Measurements from ENCODE around the gene MEX3A. TPM values are rescaled to one million over a fixed set of nuclear protein-coding genes. Genes with fewer than 3 reads are reported as not detected.

MEX3A gene
- polyA plus RNA-seq, 1 donor (not counting 4 experiments of a cell fraction or from before 2014, with no cell fraction given), result 1.1 TPM

- DNase-seq (ENCODE audit: low read depth, low spot score), result no peak
- no peak for FAIRE-seq
- Histone ChIP-seq H3K4me2 (ENCODE audit: control insufficient read depth, extremely low read depth, insufficient read depth, low read depth, low read length) (no peak overlapping the region), H3K27me3 (ENCODE audit: control insufficient read depth, extremely low read depth, insufficient read depth, low read length) (no peaks in the 10 kb centered on the region), H3K9ac (ENCODE audit: control insufficient read depth, extremely low read depth, insufficient read depth, low read length) (no peak overlapping the region), H3K4me3 (ENCODE audit: control insufficient read depth in 2 of 3, extremely low read depth in 1 of 3, insufficient read depth in 2 of 3, low read depth in 1 of 3, low read length in 3 of 3) (no peak overlapping the region), H3K9me1 (ENCODE audit: control insufficient read depth, extremely low read depth, insufficient read depth, low read length) (no peaks in the 10 kb centered on the region), H3K4me1 (ENCODE audit: control insufficient read depth, extremely low read depth, insufficient read depth, low read length) (no peaks in the 10 kb centered on the region), H3K36me3 (ENCODE audit: control insufficient read depth in 2 of 2, extremely low read depth in 1 of 2, insufficient read depth in 2 of 2, low read length in 2 of 2) (peaks cover 23 to 26% of the 10 kb centered on the region in 2 experiments), H3K79me2 (ENCODE audit: control insufficient read depth, insufficient read depth, low read length) (no peaks in the 10 kb centered on the region), H4K20me1 (ENCODE audit: control insufficient read depth, extremely low read depth, insufficient read depth, low read length) (no peaks in the 10 kb centered on the region), H2AFZ (ENCODE audit: control insufficient read depth, low read length) (no peak overlapping the region), H3K27ac (ENCODE audit: control insufficient read depth, insufficient read depth, low read length) (no peak overlapping the region), H3K9me3 (ENCODE audit: control insufficient read depth, low read depth, low read length) (no peaks in the 10 kb centered on the region)
- dilution Hi-C loops (cut with MboI; ENCODE audit: extremely low pct_ligation_motif_present, low sequenced_read_pairs), result no loop called here
- TF ChIP-seq EZH2 (IDR thresholded peaks at IDR 0.05; ENCODE audit: low read length), result no peak
- TF ChIP-seq, protein P1, sequence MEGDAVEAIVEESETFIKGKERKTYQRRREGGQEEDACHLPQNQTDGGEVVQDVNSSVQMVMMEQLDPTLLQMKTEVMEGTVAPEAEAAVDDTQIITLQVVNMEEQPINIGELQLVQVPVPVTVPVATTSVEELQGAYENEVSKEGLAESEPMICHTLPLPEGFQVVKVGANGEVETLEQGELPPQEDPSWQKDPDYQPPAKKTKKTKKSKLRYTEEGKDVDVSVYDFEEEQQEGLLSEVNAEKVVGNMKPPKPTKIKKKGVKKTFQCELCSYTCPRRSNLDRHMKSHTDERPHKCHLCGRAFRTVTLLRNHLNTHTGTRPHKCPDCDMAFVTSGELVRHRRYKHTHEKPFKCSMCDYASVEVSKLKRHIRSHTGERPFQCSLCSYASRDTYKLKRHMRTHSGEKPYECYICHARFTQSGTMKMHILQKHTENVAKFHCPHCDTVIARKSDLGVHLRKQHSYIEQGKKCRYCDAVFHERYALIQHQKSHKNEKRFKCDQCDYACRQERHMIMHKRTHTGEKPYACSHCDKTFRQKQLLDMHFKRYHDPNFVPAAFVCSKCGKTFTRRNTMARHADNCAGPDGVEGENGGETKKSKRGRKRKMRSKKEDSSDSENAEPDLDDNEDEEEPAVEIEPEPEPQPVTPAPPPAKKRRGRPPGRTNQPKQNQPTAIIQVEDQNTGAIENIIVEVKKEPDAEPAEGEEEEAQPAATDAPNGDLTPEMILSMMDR (optimal IDR thresholded peaks at IDR 0.05 in 1 of 3, IDR thresholded peaks at IDR 0.05 in 1 of 3, conservative IDR thresholded peaks at IDR 0.05 in 1 of 3; ENCODE audit: extremely low read depth in 1 of 3, insufficient read depth in 2 of 3, low read length in 3 of 3), result no peak
Observed at GRCh38 chr1:156069490-156070455, 12.5 kb downstream of the MEX3A start.

GRCh38 chr1:156067262-156067661 lies 15.0 kb downstream of the MEX3A start:
- H3K4me1 ChIP-seq (ENCODE audit: control insufficient read depth, extremely low read depth, insufficient read depth, low read length), result peaks cover 9% of the 10 kb centered on the region
- dilution Hi-C loops (cut with MboI; ENCODE audit: extremely low pct_ligation_motif_present, low sequenced_read_pairs), result no loop called here
- no peak overlapping the region for H3K9ac ChIP-seq (ENCODE audit: control insufficient read depth, extremely low read depth, insufficient read depth, low read length)
- H3K27ac ChIP-seq (ENCODE audit: control insufficient read depth, insufficient read depth, low read length), result no peak overlapping the region
- no peaks in the 10 kb centered on the region for H4K20me1 ChIP-seq (ENCODE audit: control insufficient read depth, extremely low read depth, insufficient read depth, low read length)
- FAIRE-seq, result no peak
- no peak for DNase-seq (ENCODE audit: low read depth, low spot score)
- TF ChIP-seq EZH2 (IDR thresholded peaks at IDR 0.05; ENCODE audit: low read length), result no peak
- TF ChIP-seq, protein P1 (optimal IDR thresholded peaks at IDR 0.05 in 1 of 3, IDR thresholded peaks at IDR 0.05 in 1 of 3, conservative IDR thresholded peaks at IDR 0.05 in 1 of 3; ENCODE audit: extremely low read depth in 1 of 3, insufficient read depth in 2 of 3, low read length in 3 of 3), result no peak
- no peak overlapping the region for H2AFZ ChIP-seq (ENCODE audit: control insufficient read depth, low read length)
- H3K36me3 ChIP-seq (ENCODE audit: control insufficient read depth in 2 of 2, extremely low read depth in 1 of 2, insufficient read depth in 2 of 2, low read length in 2 of 2), result peaks cover 21 to 26% of the 10 kb centered on the region in 2 experiments
- no peak overlapping the region for H3K4me3 ChIP-seq (ENCODE audit: control insufficient read depth in 2 of 3, extremely low read depth in 1 of 3, insufficient read depth in 2 of 3, low read depth in 1 of 3, low read length in 3 of 3)
- peaks cover under 1% of the 10 kb centered on the region for H3K9me1 ChIP-seq (ENCODE audit: control insufficient read depth, extremely low read depth, insufficient read depth, low read length)
- H3K9me3 ChIP-seq (ENCODE audit: control insufficient read depth, low read depth, low read length), result no peaks in the 10 kb centered on the region
- no peak overlapping the region for H3K4me2 ChIP-seq (ENCODE audit: control insufficient read depth, extremely low read depth, insufficient read depth, low read depth, low read length)
- peaks cover 10% of the 10 kb centered on the region for H3K79me2 ChIP-seq (ENCODE audit: control insufficient read depth, insufficient read depth, low read length)
- no peaks in the 10 kb centered on the region for H3K27me3 ChIP-seq (ENCODE audit: control insufficient read depth, extremely low read depth, insufficient read depth, low read length)

Measured in keratinocyte (primary cell).